ENCODE data around the gene TRIM9.
"Not testable (repeated sequence)": the region's sequence is repeated elsewhere in the genome, so short reads cannot be mapped to it uniquely, and the experiment has no call there.

The TRIM9 gene

GRCh38 chr14:50956421-50956820, 138.5 kb downstream of the TRIM9 start:
- not testable (repeated sequence) for DNase-seq

GRCh38 chr14:50955373-50956043, 139.4 kb downstream of the TRIM9 start:
- peak; percentile 65 for DNase-seq

GRCh38 chr14:50954811-50955372, 140.0 kb downstream of the TRIM9 start:
- DNase-seq = no peak

GRCh38 chr14:50953502-50953901, 141.4 kb downstream of the TRIM9 start:
- no peak for DNase-seq

GRCh38 chr14:50951032-50951431, 143.9 kb downstream of the TRIM9 start:
- DNase-seq = no peak

GRCh38 chr14:50948205-50948604, 146.7 kb downstream of the TRIM9 start:
- DNase-seq = no peak

GRCh38 chr14:50947446-50947845, 147.5 kb downstream of the TRIM9 start:
- no peak for DNase-seq

- no peak for DNase-seq
Measured at GRCh38 chr14:50946234-50946935, 148.5 kb downstream of the TRIM9 start.

GRCh38 chr14:50944647-50945413, 150.1 kb downstream of the TRIM9 start:
- peak; percentile 24 for DNase-seq

- DNase-seq = peak; percentile 56
Measured at GRCh38 chr14:50943943-50944646, 150.8 kb downstream of the TRIM9 start, which contains the start of gene PYGL. TSS of gene PYGL (minus strand) at chr14:50944483. CDS start at chr14:50944403, 80 bp downstream.

GRCh38 chr14:50943261-50943942, 151.5 kb downstream of the TRIM9 start:
- no peak for DNase-seq

- not testable (repeated sequence) for DNase-seq
Measured at GRCh38 chr14:50941638-50942037, 153.3 kb downstream of the TRIM9 start.

- DNase-seq = no peak
Measured at GRCh38 chr14:50941151-50941550, 153.8 kb downstream of the TRIM9 start.

GRCh38 chr14:50937800-50938199, 157.1 kb downstream of the TRIM9 start:
- DNase-seq = no peak

- no peak for DNase-seq
Measured at GRCh38 chr14:50937325-50937724, 157.6 kb downstream of the TRIM9 start.

- no peak for DNase-seq
Measured at GRCh38 chr14:50936882-50937281, 158.0 kb downstream of the TRIM9 start.

- DNase-seq = no peak
Measured at GRCh38 chr14:50936016-50936340, 158.9 kb downstream of the TRIM9 start.

GRCh38 chr14:50935126-50936015, 159.5 kb downstream of the TRIM9 start:
- DNase-seq = no peak

- DNase-seq = no peak
Measured at GRCh38 chr14:50932592-50933495, 162.1 kb downstream of the TRIM9 start.

- no peak for DNase-seq
Measured at GRCh38 chr14:50932156-50932555, 162.7 kb downstream of the TRIM9 start.
